K562 (cell line): ENCODE data around the gene ZFTA. TPM values are rescaled to one million over a fixed set of nuclear protein-coding genes. Genes with fewer than 3 reads are reported as not detected.

Experiments used
- CBX5 ChIP-seq: IDR thresholded peaks from 2 replicates; pipeline ENCODE4 v1.6.1; 2014; ENCODE audit warnings: low read depth, borderline replicate concordance
- NFYB ChIP-seq: IDR thresholded peaks from 2 replicates; pipeline ENCODE4 v1.6.1; 2011; ENCODE audit warnings: mild to moderate bottlenecking, moderate library complexity; ENCODE audit not compliant: insufficient read length; ENCODE audit errors: extremely low read depth
- RCOR1 ChIP-seq, 2 experiments: IDR thresholded peaks; 2 replicates each; pipeline ENCODE4 v1.6.1; 2012; ENCODE audit warnings: low read depth in 2 of 2, low read length in 2 of 2, borderline replicate concordance in 1 of 2, improper control_type of control experiment in 1 of 2
- YY1 ChIP-seq, 3 experiments: IDR thresholded peaks; 2 replicates each; pipeline ENCODE4 v1.6.1; 2011; ENCODE audit warnings: low read length in 2 of 3, mild to moderate bottlenecking in 2 of 3, moderate library complexity in 2 of 3, borderline replicate concordance in 1 of 3, control low read depth in 1 of 3, low read depth in 1 of 3; ENCODE audit not compliant: insufficient read depth in 3 of 3, insufficient replicate concordance in 2 of 3, control insufficient read depth in 1 of 3, insufficient read length in 1 of 3; ENCODE audit errors: extremely low read depth in 1 of 3
- polyA plus RNA-seq, 8 experiments: library from polyadenylated mRNA; depleted of rRNA in 4 of 8; stranded (reverse) in 5 of 8; unstranded in 3 of 8; fragments of >200 nt; fragmentation: Nextera tagmentation in 2 of 8; fragmentation: Illumina TruSeq in 1 of 8; extraction: Ambion mirVana in 2 of 8; extraction: Trizol in 1 of 8; gene quantifications; 2 replicates each; pipeline versions ENCODE4 v1.2.1 to v1.2.3, GENCODE V29; 2011 to 2014; ENCODE audit warnings: inconsistent platforms in 1 of 8, missing spikeins in 1 of 8
- total RNA-seq, 7 experiments: library from RNA; depleted of rRNA in 6 of 7; stranded (reverse); fragments of >200 nt in 6 of 7; fragmentation: Illumina TruSeq in 2 of 7; extraction: Trizol in 2 of 7; gene quantifications; 2 replicates each; pipeline versions ENCODE4 v1.2.1 to v1.2.3, GENCODE V29; 2011 to 2021; ENCODE audit warnings: low replicate concordance in 1 of 7
- TF ChIP-seq, protein P1 (sequence below), 2 experiments: fragments of 450-650 bp in 1 of 2; sonication (generic) in 1 of 2; formaldehyde crosslinking in 1 of 2; IDR thresholded peaks in 1 of 2; conservative IDR thresholded peaks in 1 of 2; 2 replicates each; pipeline versions ENCODE4 v1.6.1 to v1.8.1; 2016 to 2023; ENCODE audit warnings: mild to moderate bottlenecking in 2 of 2, moderate library complexity in 2 of 2, inconsistent platforms in 1 of 2, missing genetic modification reagents in 1 of 2
- TF ChIP-seq, protein P2 (sequence below): fragments of 450-650 bp; formaldehyde crosslinking; IDR thresholded peaks from 2 replicates; pipeline ENCODE4 v1.4.0; 2022; ENCODE audit warnings: missing genetic modification characterization
- TF ChIP-seq, protein P3 (sequence below): sonication (generic); formaldehyde crosslinking; IDR thresholded peaks from 2 replicates; pipeline ENCODE4 v1.8.0; 2023; ENCODE audit warnings: mild to moderate bottlenecking, missing genetic modification reagents
- TF ChIP-seq, protein P4 (sequence below): fragments of 250-450 bp; sonication (Bioruptor Pico); IDR thresholded peaks from 2 replicates; pipeline ENCODE4 v1.4.0; 2020; ENCODE audit warnings: mild to moderate bottlenecking, moderate library complexity, borderline replicate concordance
- TF ChIP-seq, protein P5 (sequence below): conservative IDR thresholded peaks from 2 replicates; pipeline ENCODE4 v1.6.1; 2011; ENCODE audit warnings: low read depth, mild to moderate bottlenecking, low read length; ENCODE audit not compliant: control insufficient read depth
- TF ChIP-seq, protein P6 (sequence below): fragments of 250-450 bp; sonication (Bioruptor Pico); IDR thresholded peaks from 2 replicates; pipeline ENCODE4 v1.4.0; 2020; ENCODE audit warnings: mild to moderate bottlenecking

The ZFTA gene
- total and polyA plus RNA-seq, 9 of the 15 experiments (the other 6 are each of a cell fraction or from before 2014, with no cell fraction given) = 0.45 to 12.3 (median 2.9) TPM

DNA sequence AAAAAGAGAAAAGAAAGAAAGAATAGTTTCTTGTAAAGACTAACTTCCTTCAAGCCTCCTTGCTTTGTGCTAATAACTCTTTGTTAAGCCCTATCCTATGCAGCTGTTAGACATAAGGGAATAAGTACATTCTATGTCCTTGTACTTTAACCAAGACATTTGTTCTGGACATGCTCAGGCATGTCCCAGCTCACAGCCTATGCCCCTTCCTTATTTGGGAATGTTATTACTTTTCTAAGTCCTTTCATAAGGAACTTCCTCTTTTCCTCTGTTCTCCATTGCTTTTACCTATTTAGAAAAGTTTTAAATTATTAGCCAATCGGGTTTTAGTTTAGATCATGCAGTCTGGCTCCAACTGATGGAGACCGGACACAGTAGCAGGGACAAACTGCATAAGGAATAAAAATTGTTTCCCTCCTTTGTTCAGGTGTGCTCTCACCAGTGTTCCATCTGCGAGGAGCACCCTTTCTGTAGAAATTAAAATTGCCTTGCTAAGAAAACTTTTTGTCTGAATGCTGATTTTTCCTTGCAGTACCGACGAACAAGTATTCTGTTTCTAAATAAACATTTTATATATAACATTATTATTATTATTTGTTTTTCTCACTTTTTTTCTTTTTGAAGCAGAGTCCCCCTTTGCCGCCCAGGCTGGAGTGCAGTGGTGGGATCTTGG is 23.1 kb upstream of the ZFTA start (continued):
- TF ChIP-seq, protein P1, sequence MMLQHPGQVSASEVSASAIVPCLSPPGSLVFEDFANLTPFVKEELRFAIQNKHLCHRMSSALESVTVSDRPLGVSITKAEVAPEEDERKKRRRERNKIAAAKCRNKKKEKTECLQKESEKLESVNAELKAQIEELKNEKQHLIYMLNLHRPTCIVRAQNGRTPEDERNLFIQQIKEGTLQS (IDR thresholded peaks at IDR 0.05) = no peak
- TF ChIP-seq, protein P1 (CRISPR knock-in tag; conservative IDR thresholded peaks at IDR 0.05) = no peak
- TF ChIP-seq NFYB (no peak), YY1 (IDR thresholded peaks at IDR 0.05; ENCODE audit: borderline replicate concordance in 1 of 3, control insufficient read depth in 1 of 3, extremely low read depth in 1 of 3, insufficient read depth in 3 of 3, insufficient read length in 1 of 3, insufficient replicate concordance in 2 of 3, low read depth in 1 of 3, low read length in 2 of 3) (no peak), RCOR1 (IDR thresholded peaks at IDR 0.05; ENCODE audit: borderline replicate concordance in 1 of 2, low read depth in 2 of 2, low read length in 2 of 2) (no peak), CBX5 (peak; percentile 86)
- TF ChIP-seq, protein P2, sequence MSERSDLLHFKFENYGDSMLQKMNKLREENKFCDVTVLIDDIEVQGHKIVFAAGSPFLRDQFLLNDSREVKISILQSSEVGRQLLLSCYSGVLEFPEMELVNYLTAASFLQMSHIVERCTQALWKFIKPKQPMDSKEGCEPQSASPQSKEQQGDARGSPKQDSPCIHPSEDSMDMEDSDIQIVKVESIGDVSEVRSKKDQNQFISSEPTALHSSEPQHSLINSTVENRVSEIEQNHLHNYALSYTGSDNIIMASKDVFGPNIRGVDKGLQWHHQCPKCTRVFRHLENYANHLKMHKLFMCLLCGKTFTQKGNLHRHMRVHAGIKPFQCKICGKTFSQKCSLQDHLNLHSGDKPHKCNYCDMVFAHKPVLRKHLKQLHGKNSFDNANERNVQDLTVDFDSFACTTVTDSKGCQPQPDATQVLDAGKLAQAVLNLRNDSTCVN (CRISPR knock-in tag) = no peak
- TF ChIP-seq, protein P3, sequence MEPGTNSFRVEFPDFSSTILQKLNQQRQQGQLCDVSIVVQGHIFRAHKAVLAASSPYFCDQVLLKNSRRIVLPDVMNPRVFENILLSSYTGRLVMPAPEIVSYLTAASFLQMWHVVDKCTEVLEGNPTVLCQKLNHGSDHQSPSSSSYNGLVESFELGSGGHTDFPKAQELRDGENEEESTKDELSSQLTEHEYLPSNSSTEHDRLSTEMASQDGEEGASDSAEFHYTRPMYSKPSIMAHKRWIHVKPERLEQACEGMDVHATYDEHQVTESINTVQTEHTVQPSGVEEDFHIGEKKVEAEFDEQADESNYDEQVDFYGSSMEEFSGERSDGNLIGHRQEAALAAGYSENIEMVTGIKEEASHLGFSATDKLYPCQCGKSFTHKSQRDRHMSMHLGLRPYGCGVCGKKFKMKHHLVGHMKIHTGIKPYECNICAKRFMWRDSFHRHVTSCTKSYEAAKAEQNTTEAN (CRISPR knock-in tag) = no peak
- TF ChIP-seq, protein P4, sequence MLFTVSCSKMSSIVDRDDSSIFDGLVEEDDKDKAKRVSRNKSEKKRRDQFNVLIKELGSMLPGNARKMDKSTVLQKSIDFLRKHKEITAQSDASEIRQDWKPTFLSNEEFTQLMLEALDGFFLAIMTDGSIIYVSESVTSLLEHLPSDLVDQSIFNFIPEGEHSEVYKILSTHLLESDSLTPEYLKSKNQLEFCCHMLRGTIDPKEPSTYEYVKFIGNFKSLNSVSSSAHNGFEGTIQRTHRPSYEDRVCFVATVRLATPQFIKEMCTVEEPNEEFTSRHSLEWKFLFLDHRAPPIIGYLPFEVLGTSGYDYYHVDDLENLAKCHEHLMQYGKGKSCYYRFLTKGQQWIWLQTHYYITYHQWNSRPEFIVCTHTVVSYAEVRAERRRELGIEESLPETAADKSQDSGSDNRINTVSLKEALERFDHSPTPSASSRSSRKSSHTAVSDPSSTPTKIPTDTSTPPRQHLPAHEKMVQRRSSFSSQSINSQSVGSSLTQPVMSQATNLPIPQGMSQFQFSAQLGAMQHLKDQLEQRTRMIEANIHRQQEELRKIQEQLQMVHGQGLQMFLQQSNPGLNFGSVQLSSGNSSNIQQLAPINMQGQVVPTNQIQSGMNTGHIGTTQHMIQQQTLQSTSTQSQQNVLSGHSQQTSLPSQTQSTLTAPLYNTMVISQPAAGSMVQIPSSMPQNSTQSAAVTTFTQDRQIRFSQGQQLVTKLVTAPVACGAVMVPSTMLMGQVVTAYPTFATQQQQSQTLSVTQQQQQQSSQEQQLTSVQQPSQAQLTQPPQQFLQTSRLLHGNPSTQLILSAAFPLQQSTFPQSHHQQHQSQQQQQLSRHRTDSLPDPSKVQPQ (CRISPR knock-in tag) = no peak
- TF ChIP-seq, protein P5, sequence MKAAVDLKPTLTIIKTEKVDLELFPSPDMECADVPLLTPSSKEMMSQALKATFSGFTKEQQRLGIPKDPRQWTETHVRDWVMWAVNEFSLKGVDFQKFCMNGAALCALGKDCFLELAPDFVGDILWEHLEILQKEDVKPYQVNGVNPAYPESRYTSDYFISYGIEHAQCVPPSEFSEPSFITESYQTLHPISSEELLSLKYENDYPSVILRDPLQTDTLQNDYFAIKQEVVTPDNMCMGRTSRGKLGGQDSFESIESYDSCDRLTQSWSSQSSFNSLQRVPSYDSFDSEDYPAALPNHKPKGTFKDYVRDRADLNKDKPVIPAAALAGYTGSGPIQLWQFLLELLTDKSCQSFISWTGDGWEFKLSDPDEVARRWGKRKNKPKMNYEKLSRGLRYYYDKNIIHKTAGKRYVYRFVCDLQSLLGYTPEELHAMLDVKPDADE = no peak
- TF ChIP-seq, protein P6, sequence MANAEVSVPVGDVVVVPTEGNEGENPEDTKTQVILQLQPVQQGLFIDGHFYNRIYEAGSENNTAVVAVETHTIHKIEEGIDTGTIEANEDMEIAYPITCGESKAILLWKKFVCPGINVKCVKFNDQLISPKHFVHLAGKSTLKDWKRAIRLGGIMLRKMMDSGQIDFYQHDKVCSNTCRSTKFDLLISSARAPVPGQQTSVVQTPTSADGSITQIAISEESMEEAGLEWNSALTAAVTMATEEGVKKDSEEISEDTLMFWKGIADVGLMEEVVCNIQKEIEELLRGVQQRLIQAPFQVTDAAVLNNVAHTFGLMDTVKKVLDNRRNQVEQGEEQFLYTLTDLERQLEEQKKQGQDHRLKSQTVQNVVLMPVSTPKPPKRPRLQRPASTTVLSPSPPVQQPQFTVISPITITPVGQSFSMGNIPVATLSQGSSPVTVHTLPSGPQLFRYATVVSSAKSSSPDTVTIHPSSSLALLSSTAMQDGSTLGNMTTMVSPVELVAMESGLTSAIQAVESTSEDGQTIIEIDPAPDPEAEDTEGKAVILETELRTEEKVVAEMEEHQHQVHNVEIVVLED (CRISPR knock-in tag) = no peak
